ENCODE measurements around the gene ARHGAP25.

Gene ARHGAP25

DNA sequence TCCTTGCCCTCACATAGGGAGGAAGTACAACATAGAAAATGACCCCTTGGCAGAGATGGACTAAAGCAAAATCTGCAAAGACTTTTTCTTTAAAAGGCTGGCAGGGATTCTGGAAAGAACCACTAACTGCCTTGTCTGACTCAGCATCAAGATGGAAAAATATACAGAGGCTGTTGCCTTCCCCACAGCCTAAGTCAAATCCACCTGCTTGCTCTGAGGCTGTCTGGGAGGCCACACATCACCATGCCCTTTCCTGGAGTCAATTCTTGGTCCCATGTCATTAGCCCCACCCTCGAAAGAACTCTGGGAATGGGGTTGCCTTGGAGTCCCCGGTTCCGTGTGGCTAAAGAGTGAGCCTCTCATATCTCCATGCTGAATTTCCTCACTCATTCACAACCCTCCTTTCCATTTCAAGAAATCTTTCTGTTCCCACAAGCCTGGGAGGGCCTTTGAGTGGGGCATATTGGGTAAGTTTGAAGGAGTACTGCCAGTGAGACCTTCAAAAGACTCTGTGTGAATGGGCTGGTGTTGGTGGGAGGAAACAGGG lies 97.1 kb downstream of the ARHGAP25 start:
- DNase-seq (ENCODE audit: low read depth in 2 of 2): no peak

DNA sequence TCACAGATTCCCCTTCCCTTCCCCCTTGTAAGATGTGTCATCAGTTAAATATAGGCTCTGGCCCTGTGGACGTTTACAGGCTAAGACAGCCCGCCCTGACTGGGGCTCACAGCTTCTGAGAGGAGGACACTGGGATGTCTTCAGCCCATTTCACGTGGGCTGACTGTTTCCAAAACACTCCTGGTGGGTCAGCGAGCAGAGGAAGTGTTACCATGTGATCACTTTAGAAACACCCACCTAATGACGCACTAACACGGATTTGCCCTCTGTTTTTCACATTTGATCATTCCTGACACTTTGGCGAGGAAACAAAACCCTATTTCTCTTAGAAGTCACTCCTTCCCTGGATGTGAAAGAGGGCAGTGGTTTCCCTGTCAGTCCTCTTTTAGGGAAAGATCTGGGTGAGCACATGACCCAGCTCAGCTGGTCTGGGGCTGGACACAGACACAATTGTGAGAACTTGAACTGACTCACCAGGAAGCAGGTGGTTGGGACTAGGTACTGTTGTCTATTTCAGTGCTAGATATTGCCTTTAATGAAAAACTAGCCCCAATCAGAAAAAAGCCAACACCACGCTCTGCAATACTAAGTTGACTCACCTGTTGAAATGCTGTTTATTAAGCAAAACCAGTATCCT lies 97.7 kb downstream of the ARHGAP25 start:
- DNase-seq (ENCODE audit: low read depth in 2 of 2): peak in 1 of 2 donors; percentile 25

DNA sequence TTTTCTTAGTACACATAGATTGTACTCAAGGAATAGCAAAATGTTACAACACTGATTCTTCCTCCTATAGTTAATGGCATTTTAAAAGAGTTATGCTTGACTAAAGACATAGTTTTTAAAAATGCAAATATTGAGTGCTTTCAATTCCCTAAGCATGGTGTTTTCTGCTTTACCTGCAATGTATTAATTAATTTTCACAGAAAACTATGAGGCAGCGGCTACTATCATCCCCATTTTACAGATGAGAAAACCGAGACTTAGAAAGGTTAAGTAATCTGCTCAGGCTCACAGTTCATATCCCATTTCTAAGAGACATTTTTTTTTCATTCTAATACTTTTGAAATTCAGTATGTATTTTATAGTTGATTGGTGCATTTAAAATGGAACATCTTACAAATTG lies 98.6 kb downstream of the ARHGAP25 start:
- no peak for DNase-seq (ENCODE audit: low read depth in 2 of 2)

DNA sequence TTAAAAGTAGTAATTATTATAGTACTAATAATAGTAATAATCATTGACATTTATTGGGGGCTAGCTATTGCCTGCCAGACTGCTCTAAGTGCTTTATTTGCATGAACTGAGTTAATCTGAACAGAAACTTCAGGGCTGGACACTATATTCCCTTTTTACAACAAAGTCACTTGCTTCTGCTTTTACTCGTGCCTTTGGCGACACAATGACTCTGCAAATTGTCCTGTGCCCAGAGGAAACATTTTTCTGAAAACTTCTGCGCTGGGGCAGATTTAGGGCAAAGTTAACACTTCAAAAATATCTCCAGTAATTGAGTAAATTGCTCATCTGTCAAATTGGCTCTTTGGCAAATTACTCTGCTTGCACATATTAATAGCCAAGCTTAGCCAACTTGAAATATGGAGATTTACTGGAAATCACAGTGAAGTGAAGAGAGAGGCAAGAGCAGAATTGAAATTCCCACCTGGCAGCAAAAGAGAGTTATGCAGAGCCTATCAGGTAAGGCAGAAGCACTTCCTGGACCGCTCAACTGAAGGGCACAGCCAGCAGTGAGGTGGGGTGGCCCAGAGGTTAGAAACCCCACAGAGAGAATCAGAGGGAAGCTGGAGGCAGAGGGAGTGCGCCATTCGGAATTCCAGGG lies 100.2 kb downstream of the ARHGAP25 start:
- no peak for DNase-seq (ENCODE audit: low read depth in 2 of 2)

DNA sequence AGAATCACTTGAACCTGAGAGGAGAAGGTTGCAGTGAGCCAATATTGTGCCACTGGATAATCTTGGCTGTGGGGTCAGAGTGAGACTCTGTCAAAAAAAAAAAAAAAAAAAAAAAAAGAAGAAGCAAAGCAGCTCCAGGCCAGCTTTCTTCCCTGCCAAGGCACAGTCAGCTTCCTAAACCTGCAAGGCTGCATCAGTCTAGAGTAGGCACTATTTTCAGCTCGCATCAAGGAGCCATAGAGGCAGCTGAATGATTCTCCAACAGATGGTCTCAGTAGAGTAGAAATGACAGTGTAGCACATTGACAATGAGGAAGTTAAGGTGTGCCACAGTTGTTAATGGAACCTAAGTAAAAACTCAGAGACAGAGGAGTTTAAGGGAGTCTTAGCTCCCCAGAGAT lies 101.0 kb downstream of the ARHGAP25 start:
- no peak for DNase-seq (ENCODE audit: low read depth in 2 of 2)

DNA sequence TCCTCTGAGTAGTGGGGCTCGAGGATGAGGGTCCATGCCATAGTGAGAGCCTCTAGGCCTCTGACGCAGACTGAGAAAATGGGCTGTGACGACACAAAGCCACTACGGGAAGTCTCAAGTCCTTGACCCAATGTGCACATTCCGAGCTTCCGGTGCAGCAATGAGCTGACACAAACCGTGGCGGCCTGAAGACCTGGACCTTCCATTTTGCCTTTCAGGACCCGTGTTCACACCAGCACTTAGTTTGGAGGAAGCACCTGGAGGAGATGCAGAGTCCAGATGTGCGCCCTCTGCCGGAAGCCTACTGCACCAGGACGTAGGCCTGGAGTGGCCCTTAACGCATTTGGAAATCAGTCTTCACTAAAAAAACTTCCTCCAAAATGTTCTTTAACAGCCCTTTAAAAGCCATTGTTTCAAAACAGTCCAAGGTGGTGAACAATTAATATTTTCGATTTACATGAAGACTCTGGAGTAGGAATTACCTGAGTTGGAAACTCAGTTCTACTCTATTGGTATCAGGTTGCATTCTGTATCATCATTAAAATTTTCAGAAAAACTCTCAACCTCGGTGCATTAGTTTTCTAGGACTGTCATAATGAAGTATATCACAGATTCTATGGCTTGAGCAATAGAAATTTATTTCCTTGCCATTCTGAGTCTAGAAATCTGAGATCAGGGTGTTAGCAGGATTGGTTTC lies 102.7 kb downstream of the ARHGAP25 start:
- DNase-seq (ENCODE audit: low read depth in 2 of 2): peak; percentile 51 to 68

DNA sequence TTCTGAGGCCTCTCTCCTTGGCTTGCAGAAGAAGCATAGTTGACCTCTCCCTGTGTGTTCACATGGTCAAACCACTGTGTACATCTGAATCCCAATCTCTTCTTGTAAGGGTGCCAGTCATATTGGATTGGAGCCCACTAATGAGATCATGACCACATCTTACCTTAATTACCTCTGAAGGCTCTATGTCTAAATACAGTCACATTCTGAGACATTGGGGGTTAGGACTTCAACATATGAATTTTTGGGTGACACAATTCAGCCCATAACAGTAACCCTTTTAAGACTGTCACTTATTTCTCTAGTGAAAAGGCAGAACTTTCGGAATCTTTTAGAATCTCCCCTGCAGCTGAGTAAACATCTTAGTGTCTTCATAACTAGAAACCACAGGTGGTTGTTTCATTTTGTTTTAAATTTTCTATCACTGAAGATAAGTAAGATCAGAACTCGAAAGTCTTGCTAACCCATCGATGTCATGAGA lies 103.3 kb downstream of the ARHGAP25 start:
- no peak for DNase-seq (ENCODE audit: low read depth in 2 of 2)

DNA sequence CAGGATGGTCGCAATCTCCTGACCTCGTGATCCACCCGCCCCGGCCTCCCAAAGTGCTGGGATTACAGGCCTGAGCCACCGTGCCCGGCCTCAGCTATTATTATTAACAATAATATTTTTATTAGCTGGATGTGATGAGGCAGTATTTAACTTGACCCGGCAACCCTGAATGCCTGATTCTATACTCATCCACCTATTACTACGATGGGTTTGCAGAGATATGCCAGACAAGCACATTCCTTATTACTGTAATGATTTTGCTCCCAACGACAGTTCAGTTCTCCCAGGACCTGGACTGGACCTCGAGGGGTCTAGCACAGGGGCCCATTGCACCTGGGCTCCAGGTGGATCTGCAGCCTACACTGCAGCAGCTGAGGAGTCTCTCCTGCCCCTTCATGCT lies 104.0 kb downstream of the ARHGAP25 start:
- no peak for DNase-seq (ENCODE audit: low read depth in 2 of 2)

DNA sequence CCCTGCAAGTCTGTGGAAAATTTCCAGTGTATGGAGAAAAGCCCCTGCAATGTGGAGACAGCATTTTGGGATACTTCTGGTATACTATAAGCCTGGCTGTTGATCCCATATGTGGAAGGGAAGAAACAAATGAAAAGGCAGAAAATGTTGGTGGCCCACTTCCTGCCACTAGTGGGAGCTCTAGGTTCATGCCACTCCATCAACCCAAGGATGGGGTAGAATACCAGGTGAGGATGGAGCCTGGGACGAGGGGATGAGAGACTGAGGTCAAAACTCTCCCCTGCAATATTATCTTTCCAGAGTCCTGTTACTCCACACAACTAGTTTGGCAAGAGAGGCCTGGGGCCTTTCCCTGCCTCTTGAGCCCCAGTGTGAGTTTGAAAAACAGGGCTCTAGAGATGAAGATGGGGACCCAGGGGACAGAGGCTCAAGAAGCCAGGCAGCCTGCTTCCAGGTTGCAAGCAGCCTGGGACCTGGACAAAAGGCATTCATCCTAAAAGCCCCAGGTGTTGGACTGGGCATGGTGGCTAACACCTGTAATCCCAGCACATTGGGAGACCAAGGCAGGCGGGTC lies 104.7 kb downstream of the ARHGAP25 start:
- DNase-seq (ENCODE audit: low read depth in 2 of 2): no peak

DNA sequence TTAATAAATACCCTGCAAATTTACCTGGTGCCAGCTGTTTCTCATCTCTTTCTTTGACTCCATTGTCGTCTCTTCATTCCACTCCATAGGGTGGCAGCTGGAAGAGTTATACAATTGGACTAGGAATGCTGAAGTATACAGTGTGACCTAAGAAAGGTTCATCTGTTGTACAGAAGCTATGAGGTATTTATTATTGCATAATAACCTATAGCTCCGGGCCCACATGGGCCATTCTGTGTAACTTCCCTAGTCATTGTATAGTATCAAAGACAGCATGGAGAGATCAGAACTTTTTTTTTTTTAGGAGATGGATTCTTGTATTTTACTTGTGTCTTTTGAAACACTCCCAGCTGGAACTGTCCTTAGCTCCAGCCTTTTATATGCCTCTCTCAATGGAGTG lies 110.4 kb downstream of the ARHGAP25 start:
- no peak for DNase-seq (ENCODE audit: low read depth in 2 of 2)

DNA sequence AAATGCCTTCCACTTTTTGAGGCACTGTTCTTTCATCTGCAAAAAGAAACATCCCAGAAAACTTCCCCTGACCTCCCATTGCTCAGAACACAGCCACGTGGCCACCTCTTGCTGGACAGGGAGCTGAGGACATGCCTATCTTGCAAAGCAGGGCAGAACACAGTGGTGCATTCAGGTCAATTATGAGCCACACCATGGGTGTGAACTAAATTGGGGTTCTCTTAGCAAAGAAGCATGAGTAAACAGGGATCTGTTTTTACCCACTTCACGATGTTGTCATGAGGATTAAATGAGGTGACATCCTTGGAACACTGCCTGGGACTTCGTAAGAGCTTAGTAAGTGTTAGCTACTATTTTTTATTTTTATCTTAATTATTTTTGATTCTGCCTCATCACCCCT lies 111.5 kb downstream of the ARHGAP25 start:
- no peak for DNase-seq (ENCODE audit: low read depth in 2 of 2)

DNA sequence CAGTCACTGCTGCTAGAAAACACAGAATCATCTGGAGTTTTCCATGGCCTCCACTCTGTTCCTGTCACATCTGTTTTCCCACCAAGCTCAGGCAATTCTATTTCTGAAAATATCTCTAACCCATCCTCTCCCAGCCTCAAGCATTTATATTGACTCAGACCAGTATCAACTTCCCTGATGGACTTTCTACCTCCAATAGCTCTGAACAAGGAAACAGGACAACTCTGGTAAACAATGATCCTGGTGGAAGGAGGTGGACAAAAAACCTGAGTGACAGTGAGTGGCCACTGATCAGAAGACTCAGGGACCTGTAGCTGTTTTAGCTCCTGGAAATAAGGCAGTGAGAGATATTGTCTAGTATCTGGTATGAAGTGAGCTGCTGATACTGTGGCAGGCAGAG lies 113.1 kb downstream of the ARHGAP25 start:
- no peak for DNase-seq (ENCODE audit: low read depth in 2 of 2)

DNA sequence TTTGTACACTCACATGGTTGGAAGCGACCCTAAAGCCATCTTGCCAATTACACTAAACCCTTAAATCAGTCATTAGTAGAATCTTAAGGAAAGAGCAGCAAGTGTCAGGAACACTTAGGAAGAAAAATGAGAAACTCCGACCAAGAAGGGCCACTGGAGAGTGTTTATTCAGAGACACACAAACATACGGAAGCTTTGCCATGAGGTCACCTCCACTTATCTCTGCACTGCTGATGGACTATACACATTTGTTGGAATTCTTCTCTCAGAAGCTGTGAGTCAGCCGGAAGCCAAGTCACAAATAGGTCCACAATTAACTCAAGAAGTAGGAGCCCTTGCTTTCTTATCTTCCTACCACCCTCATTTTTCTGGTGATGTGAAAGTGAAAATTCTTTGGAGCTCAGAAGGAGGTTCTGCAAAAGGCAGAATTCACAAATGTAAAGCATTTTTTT lies 115.0 kb downstream of the ARHGAP25 start:
- no peak for DNase-seq (ENCODE audit: low read depth in 2 of 2)

DNA sequence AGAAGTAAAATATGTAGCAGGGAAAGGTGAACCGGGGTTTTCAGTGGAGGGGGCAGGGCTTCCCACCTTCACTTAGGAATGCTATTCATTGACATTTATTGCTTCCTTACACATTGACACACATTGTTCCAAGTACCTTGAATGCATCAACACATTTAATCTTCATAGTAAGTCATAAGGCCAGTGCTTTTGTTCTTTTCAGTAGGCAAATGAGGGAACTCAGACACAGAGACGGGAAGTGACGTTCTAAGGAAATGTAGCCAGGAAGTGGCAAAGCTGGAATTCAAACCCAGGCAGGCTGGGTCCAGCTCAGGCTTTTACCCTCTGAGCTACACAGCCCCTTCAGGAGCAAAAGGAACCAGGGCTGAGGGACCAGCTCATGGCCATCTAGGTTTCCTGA lies 115.9 kb downstream of the ARHGAP25 start:
- DNase-seq (ENCODE audit: low read depth in 2 of 2): no peak

DNA sequence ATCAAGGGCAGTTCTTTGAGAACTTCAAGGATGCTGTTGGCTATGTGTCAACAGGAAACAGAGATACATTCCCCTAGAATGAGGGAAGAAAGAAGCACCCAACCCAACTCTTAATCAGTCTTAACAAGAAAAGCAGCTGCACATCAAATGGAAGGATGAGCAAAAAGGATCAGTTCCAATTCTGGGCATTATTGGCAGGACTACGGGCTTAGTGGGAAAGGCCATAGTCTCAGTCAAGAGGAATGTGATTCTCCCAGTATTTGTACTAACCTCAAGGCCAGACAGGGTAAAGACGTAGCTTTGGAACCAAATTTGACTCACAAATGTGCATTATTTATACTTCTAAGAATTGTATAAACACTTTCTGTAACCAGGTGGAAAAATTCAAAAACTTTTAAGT lies 118.4 kb downstream of the ARHGAP25 start:
- DNase-seq (ENCODE audit: low read depth in 2 of 2): no peak

DNA sequence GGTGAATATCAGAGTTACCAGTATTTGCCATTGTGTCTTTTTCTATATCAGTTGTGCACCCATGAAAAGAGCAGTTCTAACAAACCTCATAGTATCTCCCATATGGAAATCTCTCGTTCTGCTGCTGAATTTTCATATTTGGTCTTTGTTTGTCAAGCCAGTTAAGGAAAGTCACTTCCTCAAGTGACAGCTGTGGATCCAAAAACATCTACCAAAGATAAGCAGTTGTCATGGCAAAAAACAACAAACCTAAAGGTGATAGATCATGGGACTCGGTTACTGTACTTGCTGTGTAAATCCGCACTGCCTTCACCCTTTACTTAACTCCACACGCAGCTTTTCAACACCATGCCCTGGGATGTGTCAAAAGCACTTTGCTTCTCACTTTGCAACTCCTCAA lies 119.3 kb downstream of the ARHGAP25 start:
- no peak for DNase-seq (ENCODE audit: low read depth in 2 of 2)

DNA sequence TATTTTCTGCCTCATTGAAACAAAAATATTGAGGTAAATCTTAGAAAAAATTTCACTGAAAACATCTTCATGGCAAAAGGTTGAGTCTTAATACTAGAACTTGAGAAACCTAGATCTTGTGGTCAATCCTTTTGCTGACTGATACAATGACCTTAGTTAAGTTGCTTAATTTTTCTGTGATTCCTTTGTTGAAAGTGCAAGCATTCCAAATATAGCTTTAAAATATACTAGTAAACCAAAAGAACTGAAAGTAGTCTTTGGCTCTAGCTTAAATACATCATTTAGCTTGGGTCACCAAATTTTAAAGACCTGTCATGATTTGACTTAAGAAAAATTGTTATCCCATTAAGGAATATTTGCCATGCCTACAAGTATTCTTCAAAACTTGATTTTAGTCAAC lies 119.9 kb downstream of the ARHGAP25 start:
- DNase-seq (ENCODE audit: low read depth in 2 of 2): no peak

DNA sequence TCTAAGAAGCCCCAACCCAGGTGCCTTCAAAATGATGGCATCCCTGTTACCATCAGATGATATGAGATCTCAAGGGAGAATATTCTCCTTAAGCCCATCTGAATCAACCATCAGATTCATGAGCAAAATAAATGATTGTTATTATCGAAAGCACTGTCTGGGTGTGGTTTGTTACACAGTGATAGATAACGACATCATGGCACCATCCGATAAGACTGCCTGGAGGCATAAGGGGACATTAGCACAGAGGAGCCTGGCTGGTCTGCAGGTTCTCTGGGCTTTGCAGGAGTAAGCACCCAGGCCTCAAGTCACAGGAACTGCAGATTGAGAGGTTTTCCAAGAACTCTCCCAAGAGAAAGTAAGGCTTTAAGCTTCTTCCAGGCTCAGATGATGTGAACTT lies 120.9 kb downstream of the ARHGAP25 start:
- no peak for DNase-seq (ENCODE audit: low read depth in 2 of 2)

DNA sequence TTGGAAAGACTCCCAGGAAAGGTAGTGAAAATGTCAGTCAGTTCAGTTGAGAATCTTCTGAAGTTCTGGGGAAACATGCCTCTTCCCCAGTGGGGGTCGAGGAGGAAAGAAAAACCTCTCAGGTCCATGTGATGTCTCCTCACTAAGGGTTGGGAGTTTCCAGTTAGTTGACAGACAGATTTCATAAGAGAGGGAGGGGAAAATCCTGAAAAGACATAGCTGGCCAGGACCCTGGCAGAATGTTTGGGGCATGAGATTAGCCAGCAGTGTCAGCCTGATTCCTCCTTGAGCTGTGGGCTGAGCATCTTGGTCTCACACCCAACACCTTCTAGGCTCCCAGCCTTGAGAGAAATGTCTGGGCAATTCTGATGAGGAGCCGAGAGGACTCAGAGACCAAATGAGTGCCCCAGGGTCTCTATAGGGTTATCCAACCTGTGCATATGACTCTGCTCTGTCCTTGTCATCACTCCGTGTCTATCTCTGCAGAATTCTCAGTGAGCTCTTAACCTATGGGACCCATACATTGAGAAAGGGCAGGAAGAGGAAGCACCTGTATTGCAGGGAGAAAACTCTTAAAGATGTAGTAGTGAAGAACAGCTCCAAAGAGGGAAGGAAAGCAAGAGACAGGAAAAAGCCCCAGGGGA lies 122.7 kb downstream of the ARHGAP25 start:
- no peak for DNase-seq (ENCODE audit: low read depth in 2 of 2)

DNA sequence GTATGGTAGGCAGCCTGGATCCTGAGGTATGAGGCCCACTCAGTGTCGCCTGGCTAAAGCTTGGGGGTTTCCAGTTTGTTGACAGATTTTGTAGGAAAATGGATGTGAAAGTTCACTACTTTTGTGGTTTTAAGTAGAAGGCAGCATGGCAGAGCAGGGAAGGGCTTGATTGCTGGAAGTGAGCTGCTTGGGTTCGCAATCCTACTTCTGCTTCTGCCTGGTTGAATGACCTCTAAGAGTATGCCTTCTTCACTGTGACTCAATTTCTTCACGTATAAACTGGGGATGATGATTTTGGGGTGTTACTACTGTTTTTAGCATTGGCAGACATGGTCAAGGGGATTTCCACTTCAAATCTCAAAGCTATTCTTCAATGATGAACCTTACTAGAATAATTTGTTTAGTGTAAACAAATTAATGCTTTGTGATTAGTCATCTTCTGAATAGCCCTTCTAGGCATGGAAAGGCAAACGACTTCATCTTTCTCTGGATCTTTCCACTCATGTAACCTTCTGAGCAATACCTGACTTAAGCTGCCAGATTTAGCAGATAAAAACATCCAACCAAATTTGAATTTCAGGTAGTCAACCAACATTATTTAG lies 123.3 kb downstream of the ARHGAP25 start:
- no peak for DNase-seq (ENCODE audit: low read depth in 2 of 2)

DNA sequence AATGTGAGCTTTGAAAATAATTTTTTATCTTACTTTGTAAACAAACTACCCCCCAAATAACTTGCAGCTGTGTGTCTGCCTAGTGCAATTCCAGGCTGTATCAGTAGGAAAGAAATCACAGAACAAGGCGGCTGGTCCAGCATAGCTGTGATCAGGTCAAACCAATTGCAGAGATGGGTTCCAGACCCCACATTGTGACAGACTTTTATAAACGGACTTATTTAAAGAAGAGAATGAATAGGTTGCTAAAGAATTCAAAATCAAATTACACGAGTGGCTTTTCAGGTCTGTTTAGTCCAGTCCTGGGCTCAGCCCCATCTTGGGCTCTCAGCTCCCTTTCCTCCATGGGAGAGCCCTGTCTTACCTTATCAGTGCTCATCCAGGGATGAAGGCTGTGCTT lies 125.5 kb downstream of the ARHGAP25 start:
- no peak for DNase-seq (ENCODE audit: low read depth in 2 of 2)

DNA sequence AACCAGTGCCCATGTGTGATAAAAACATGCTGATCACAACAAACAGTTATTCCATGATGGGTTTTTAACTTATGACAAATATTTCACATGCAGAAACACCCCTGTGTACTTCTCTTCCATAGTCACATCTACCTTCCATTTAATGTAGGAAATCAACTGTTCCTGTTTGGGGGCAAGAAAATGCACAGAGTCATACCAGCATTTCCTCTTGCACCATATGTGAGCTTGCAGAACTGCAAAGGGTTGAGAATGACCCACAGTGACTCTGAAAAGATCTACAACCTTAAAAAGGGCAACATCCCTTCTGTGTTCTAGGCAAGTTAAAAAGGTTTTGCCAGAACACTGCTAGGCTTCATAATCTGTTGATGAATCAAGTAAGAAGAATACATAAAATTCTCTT lies 126.7 kb downstream of the ARHGAP25 start:
- no peak for DNase-seq (ENCODE audit: low read depth in 2 of 2)

Data from activated CD4-positive, alpha-beta T cell treated with anti-CD3 and anti-CD28 coated beads for 24 hours (primary cell).